Measurements from ENCODE around the gene PXN.

PXN gene

DNA sequence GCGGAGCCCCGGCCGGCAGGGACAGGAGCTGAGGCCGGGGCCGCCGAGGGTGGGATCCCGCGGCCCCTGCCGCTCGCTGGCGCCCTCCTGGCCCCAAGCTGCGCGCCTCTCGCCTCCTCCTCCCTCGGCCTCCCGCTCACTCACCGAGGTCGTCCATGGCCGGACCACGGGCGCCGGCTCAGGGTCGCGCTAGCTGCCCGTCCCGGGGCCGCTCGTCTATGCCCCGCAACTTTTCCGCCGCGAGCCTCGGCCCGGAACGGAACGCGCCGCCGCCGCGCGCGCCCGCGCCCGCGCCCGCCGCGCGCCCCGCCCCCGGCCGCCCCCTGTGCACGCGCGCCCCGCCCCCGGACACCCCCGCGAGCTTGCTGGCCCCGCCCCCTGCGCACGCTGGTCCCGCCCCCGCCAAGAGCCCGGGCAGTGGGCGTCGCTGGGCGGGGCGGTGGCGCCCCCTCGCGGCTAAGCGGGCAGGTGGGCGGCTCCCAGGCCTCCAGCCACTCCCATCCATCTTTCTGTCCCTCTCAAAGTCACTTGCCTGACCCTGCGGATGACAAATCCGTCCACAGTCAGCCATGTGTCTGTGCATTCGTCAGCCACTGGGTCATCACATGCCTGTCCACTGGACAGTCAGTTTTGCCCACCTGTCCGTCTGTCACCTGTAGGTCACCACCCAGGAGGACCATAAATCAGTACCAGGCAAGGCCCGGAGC, at the start of gene PXN:
Gene PXN, minus strand, starts transcription at position 258 of the 707 bp plus-strand sequence. Its CDS starts 101 bp downstream, at position 157.
- peak; percentile 82 to 87 for DNase-seq (ENCODE audit: low read depth in 2 of 2)

DNA sequence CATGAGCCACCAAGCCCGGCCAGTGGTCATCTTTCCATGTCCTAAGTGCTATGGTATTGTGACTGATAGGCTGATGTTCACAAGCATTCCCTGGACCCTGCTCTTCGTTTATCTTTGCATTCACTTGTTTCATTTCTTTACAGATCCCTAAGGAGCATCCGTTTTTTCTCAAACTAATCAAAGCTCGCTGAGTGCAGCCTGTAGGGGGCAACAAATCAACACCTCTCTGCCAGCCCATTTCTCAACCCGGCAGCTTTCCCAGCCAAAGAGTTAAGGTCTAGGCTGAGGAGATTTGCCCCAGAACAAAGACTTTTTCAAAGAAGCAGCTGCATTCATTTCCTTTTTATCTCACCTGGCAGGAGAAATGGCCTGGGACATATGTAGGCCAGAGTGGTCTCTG, 48.7 kb upstream of the PXN start:
- no peak for DNase-seq (ENCODE audit: low read depth in 2 of 2)

DNA sequence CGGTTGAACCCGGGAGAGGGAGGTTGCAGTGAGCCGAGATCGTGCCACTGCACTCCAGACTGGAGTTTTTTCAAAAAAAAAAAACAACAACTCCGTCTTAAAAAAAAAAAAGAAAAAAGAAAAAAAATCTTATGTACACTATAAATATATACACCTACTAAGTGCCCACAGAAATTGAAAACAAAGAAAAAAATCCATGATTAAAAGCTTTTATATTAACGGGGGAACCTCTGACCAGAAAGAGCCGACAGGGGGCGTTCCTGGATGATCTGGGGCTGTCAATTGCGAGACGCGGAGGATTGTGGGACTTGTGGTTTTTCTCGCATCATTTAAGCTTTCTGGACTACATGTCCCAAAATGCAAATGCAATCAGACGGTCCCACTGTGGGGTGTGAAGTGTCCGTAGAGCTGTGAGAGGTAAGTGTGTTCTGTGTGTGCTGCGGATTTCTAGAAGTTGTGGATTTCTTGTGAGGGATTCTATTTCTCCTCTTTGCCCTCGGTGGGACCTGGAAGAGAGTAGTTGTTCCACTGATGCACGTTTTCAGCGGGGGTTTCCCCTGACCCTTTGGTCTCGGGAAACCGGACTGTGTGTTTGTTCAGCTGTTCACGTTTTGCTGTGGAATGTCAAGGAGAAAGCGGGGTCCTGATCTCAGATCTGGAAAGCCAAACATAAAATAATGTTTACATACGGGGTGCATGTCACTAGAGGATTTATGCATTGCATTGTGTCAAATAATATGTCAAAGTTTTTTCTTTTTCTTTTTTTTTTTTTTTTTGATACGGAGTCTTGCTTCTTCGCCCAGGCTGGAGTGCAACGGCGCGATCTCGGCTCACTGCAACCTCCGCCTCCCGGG, 36.7 kb upstream of the PXN start, which contains the start of gene SIRT4:
Gene SIRT4, plus strand, starts transcription at position 360 of the 854 bp plus-strand sequence. CDS start 1,241 bp downstream, outside the sequence.
- peak; percentile 68 to 82 for DNase-seq (ENCODE audit: low read depth in 2 of 2)

DNA sequence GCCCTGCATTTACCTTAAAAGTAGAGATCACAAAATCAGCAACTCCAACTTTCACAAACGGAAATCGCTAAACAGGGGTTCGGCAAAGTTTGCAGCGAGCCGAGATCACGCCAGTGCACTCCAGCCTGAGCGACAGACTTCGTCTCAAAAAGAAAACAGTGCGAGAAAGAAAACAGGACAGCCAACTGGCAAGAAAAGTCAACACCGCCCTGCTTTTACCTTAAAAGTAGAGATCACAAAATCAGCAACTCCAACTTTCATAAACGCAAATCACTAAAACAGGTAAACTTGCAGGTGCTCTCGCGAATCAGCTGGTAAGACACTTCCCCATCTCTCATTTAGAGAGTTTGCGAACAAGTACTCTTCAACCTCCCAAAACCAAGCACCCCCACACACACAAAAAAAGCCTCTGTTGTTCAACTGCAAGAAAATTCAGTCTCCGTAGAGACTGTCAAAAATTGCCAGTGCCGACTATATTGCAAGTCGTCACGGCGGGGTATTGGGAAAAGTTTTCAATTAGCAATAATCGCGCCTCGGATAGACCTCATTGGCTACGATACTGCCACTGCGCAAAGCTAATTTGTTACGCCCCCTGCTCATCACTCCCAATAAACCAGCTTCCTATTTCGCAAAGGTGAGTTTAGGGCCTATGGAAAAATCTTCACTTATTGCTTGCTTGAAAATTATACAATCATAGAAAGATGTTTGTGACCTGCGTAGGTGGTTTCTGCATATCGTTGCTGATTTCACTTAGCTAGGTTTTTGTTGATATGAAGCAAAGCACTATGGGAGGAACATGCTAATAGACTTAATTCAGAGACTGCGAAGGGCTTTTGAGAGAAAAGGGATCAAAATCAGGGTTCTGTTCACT, 27.4 kb upstream of the PXN start, which contains the start of gene RNU4-1:
Gene RNU4-1, minus strand, starts transcription at position 577 of the 871 bp plus-strand sequence.
- peak in 1 of 2 donors; percentile 57 for DNase-seq (ENCODE audit: low read depth in 2 of 2)

DNA sequence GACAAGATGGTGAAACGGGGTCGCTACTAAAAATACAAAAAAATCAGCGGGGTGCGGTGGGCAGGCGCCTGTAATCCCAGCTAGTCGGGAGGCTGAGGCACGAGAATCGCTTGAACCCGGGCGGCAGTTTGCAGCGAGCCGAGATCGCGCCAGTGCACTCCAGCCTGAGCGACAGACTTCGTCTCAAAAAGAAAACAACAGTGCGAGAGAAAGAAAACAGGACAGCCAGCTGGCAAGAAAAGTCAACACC, 26.8 kb upstream of the PXN start:
- no peak for DNase-seq (ENCODE audit: low read depth in 2 of 2)

DNA sequence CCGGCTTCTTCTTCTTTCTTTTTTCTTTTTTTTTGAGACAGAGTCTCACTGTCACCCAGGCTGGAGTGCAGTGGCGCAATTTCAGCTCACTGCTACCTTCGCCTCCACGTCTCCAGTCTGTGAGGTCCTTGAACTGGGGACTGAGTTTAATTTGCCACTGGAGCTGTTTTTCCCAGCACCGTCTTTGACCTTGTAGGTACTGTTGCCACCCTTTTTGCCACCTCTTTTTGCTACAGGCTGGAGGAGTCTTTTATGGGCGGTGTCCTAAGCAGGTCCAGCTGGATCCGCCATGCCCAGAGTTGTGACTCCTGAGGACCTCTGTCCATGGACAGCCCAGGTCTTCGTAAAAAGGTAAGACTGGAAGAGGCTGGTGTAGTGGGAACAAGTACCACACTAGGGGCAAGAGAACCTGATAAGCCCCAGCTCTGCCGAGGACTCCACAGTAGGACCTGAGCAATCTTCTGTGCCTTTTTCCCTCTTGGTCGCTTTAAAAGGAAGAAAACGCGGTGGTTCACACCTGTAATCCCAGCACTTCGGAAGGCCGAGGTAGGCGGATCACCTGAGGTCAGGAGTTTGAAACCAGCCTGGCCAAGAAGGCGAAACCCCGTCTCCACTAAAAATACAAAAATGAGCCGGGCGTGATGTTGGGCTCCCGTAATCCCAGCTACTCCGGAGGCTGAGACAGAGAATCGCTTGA, 25.2 kb upstream of the PXN start:
- no peak for DNase-seq (ENCODE audit: low read depth in 2 of 2)

DNA sequence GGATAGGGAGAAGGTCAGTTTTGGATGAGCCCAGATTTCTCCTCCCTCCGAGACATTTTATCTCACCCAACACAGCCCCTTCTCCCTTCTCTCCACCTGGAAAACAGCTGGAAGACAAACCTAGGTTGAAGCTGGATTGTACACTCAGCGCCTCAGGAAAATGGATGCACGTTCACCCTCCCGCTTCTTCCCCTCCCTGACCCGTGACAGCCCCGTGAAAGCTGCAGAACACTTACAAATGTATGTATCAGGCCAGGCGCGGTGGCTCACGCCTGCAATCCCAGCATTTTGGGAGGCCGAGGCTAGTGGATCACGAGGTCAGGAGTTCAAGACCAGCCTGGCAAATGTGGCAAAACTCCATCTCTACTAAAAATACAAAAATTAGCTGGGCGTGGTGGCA, 22.0 kb upstream of the PXN start:
- no peak for DNase-seq (ENCODE audit: low read depth in 2 of 2)

DNA sequence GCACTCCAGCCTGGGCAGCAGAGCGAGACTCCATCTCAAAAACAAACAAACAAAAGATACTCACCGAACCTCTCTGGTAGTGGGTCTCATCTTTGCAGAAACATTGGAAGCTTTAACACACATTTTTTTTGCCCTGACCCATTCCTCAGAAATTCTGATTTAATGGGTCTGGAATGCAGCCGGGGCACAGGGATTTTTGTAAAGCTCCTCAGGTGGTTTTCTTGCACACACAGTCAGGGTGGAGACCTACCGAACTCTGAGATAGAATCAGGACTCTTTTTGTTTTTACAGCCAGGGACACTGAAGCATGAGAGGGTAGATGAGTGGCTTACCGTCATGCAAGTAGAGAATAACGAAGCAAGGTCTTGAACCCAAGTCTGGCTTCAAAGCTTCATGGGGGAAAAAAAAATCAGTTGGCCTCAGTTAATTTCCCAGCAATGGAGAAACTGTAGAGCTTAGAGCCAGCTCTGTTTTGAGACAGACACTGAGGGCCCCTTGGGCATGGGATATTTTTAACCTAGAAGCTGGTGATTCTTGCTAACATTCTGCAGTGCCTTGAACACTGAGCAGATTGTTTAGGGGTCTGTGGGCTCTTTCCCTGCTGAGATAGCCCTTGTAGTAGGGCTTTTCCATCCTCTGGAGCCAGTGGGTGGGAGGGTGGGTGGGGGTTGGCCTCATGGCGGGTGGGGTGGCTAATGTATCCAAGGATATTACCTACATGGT, 21.4 kb upstream of the PXN start:
- no peak for DNase-seq (ENCODE audit: low read depth in 2 of 2)

DNA sequence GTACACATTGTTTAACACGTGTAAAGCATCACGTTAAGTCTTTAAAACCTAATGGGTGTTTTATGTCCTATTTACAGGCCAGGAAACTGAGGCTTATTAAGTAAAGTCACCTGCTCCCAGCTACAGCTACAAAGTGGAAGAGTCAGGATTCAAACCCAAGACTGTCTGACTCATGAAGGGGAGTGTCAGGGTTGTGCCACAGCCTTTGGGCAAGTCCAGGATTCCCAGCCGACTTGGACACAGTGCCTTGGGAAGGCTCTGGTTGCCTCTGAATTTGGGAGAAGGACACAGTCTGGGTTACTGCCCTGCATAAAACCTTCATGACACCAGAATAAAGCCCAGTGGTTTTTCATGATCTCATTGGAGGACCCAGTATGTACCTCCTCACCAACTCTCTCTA, 18.9 kb upstream of the PXN start:
- DNase-seq (ENCODE audit: low read depth in 2 of 2), result no peak

DNA sequence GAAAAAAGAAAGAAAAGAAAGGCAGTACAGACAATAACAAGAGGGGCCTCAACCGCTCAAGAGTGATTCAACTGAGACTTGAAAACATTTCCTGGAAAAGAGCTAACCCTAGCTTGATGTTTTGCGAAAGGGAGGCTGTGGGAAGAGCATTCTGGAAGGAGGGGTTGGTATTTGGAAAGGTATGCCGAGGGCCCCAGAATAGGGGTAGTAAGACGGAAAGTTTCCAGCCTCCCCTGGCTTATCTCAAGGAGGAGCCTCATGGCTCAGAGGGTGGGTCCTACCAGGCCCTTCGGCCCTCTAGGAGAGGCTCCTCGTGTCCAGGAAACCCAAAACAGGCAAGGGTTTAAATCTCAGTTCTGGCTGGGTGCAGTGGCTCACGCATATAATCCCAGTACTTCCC, 17.8 kb upstream of the PXN start:
- no peak for DNase-seq (ENCODE audit: low read depth in 2 of 2)

DNA sequence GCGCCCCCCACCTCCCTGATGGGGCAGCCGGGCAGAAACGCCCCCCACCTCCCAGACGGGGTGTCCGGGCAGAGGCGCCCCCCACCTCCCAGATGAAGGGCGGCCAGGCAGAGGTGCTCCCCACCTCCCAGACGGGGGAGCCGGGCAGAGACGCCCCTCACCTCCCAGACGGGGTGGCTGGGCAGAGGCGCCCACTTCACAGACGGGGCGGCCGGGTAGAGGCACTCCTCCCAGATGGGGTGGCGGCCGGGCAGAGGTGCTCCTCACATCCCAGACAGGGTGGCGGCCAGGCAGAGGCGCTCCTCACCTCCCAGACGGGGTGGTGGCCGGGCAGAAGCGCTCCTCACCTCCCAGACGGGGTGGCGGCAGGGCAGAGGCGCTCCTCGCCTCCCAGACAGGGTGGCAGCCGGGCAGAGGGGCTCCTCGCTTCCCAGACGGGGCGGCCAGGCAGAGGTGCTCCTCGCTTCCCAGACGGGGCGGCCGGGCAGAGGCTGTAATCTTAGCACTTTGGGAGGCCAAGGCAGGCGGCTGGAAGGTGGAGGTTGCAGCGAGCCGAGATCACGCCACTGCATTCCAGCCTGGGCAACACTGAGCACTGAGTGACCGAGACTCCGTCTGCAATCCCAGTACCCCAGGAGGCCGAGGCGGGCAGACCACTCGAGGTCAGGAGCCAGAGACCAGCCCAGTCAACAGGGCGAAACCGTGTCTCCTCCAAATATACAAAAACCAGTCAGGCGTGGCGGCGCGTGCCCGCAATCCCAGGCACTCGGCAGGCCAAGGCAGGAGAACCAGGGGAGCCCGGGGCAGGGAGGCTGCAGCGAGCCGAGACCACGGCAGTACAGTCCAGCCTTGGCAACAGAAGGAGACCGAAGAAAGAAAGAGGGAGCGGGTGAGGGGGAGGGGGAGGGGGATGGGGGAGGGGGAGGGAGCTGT, 12.9 kb upstream of the PXN start:
- DNase-seq (ENCODE audit: low read depth in 2 of 2), result no peak

DNA sequence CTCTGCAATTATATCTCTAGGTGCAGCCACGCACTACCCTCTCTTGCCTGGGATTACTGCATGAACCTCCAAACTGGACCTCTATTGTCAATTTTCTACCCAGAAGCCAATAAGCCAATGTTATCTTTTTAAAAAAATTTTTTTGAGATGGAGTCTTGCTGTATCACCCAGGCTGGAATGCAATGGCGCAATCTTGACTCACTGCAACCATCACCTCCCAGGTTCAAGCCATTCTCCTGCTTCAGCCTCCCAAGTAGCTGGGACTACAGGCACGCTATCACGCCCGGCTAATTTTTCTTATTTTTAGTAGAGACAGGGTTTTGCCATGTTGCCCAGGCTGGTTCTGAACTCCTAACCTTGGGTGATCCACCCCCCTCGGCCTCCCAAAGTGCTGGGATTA, 11.2 kb upstream of the PXN start:
- DNase-seq (ENCODE audit: low read depth in 2 of 2), result no peak

DNA sequence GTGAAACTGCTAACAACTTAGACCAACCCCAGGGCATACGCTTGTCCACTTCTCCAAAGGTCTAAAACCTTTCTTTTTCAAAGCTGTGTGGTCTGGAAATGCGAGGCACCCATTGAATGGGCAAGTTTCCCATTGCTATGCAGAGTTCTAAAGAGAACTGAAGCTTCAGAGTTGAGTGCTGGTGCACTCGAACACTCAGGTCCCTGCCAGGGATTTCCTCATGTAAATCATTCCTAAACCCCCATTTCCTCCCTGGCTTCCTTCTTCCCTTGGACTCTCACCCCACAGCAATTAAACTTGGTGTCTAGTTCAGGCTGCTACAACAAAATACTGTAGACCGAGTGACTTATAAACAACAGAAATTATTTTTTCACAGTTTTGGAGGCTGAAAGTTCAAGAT, 2.2 kb upstream of the PXN start:
- no peak for DNase-seq (ENCODE audit: low read depth in 2 of 2)

DNA sequence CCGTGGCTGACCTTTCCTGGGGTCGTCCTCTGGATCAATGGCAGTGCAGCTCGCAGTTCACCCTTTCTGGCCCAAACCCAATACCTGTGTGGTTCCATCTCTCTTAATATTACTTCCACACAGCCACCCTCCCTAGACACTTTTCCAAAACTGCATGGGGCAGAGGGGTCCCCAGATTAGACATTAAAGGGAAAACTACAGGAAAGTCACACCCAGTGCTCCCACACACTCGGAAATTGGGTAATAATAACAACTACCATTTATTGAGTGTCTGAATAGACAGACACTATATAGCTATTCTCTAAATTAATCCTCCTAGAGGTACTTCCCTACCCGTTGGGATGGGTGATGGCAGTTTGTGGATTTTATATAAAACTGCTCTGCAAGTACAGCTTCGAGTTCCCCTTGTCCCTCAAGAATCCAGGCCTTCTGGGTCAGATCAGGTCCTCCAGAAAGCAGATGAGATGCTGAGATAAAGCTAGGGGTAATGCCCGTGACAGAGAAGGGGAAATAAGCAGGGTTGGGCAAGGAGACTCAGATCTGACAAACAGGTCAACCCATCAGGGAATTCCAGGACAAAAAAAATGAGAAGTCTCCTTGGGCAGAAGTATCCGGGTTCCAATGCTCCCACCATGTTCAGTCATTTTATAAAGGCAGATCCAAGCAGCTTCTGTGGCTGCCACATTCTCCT, 795 bp upstream of the PXN start:
- no peak for DNase-seq (ENCODE audit: low read depth in 2 of 2)

DNA sequence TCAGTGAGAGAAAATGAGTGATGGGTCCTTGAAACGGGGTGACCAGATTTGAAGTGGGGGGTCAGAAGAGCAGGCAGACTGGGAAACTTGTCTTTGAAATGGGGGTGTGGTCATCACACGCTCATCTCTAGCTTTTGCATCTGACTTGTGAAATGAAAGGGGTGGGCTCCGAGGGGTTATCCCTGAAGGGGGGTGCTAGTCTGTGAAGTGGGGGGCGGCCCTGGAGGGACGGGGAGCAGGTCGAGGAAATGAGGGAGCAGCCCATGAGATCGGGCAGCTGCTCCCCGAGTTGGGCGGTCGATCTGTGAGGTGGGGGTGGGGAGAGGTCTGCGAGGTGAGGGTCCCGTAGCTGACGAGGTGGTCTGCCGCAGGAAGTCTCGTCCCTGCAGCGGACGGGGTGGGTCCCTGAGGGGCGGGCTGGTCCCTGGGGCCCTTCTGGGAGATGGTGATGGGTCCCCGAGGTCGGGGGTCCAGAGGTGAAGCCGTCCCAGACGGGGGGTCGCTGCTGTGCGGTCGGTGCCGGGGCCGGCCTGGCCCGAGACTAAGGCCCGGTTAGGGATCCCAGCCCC, 542 bp downstream of the PXN start:
- DNase-seq (ENCODE audit: low read depth in 2 of 2), result no peak

DNA sequence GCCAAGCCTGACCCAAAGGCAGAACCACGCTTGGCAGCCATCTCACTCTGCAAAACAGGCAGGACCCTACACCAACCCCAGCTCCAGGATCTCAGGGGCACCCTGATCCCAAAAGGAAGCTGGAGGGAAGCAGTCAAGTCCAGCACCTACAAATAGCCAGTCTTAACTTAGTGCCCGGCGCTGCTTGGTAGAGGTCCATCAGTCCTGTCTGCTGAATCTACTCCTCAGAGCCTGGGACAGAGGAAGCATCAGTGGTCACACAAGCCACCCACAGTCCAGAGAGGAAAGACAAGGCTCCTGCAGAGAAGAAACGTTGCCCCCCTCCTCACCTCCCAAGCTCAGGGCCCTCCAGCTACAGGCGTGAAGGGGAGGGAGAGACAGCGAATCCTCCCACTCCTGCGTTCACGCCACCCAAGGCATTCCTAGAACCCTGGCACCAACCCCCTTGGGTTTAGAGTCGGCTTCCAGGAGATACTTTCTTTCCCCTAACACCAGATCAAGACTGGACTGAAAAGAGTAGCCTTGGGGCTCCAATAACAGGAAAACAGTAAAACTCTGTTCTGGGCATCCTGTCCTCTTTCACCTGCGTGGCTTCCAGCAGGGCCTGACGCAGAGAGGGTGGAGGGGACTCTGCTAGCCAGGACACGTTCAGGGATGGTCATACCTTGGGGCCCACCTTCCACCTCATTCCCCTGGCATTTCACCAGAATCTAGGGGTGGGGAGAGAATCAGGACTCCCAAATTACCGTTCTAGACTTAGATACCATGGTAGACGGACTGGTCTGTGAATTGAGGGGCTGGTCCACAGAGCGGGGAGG, 1.2 kb downstream of the PXN start:
- no peak for DNase-seq (ENCODE audit: low read depth in 2 of 2)

DNA sequence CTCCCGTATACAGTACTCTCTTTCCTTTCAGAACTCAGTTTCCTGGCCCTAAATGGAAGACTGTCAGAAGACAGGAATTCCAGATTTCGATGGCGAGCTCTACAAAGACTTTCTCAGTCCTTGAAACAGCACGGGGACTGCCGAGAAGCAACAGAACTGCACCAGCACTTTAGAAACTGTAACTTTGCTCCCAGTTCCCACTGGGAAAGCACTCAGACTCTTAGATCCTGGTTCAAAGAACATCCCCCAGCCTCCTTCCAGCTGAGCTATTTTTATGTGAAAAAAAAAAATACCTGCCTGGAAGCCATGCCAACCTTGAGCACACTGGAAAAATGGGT, 1.8 kb downstream of the PXN start:
- no peak for DNase-seq (ENCODE audit: low read depth in 2 of 2)

Data from stimulated activated CD8-positive, alpha-beta memory T cell treated with anti-CD3 and anti-CD28 coated beads, Interleukin-2, amount 100 ng/mL, for 1 hour (primary cell).